ACHN (cell line): ENCODE measurements around the gene S100A2.

ENCODE experiments used
- DNase-seq: peaks from one replicate; pipeline ENCODE4 v3.0.0-alpha.2; 2015
- in situ Hi-C: cut with HindIII; loops from 2 replicates; pipeline ENCODE4 v1.10.0; 2017; ENCODE audit warnings: low sequenced_read_pairs, low pct_ligation_motif_present, low pct_unique_long_range_greater_than_20kb

The S100A2 gene

DNA sequence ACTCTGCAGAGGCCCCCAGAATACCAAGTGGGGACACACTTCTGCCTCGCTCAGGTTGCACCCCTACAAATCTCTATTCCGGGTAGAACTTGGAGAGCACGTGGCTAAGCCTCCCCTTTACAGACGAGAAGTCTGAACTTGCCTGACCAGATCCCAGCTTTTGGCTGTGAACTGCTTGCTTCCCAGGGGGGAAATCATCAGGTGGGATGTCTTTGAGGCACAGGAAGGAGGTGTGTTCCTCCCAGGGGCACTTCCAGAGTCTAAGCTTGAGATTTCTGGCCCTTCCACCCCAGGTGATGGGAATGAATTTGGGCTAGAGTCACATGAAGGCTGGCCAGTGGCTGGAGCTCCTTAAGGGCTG lies 15.3 kb downstream of the S100A2 start:
- DNase-seq: no peak
- in situ Hi-C loops: no loop called here

DNA sequence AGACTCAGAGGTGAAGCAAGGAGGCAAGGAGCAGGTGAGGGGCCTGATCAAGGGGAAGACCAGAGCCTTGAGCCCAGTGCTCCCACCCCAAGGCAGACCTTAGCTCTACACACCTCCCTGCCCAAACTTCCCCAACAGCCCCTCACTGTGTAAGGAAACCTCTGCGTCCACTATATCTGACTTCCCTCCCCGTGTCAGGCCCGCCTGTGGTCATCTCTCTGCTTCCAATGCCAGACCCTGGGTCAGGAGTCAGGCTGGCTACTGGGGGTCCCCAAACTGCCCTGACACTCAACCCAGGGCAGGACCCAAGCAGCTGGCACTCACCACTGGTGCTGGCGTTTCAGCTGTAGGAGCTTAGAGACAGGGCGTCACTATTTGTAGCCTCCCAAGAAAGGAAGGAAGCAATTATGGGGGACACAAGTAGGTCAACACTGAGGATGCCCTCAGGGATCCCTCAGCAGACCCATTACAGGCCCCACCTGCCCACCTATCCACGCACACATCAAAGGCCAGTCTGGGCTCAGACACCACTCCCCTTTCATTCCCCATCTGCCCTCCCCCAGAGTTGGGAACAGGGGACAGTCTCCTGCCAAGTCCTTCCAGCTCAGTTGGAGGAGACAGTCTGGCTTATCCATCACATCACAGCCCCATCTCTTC lies 15.8 kb downstream of the S100A2 start:
- no peak for DNase-seq
- in situ Hi-C loops: no loop called here

DNA sequence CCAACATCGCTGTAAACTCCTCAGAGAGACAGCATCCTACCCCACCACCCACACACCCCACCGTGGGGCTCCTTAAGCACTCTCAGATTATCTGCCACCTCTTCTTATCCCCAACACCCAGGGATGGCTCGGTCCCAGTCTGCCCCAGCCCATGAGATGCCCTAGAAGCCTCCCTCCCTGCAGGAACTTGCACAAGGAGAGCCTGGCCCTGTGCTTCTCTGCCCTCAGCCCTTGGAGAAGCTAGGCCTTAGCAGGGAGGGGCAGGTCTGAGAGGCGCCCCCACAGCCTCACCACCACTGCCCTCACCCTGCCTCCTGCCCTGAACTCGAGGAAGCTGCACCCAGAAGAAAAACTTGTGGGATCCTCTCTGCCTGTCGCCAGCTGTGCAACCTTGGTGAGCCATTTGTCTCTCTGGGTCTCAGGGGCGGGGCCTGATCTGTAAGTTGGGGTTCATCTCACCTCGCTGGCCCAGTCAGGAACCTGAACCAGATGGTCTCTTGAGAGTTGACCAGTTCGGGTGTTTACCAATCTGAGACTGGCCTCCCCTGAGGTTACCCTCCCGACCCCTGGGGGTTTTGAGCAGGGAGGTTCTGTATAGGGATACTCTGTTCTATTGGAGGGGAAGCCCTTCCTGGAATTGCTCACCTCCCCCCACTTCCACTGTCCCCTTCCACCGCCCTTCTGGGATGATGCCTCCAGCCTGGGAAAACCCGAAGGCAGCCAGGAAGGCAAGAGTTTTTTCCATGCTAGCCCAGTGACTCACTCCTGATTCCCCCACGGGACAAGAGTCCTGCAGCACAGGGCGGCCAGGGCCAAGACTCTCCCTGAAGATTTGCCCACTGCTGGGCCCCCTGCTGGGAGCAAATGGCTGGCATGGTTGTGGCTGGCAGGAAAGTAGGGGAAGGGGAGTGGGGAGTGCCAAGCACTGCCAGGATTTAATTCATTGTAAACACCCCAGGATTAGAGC lies 16.6 kb downstream of the S100A2 start, which contains the start of gene S100A3:
Gene S100A3 (minus strand): TSS at position 537 of the 967 bp plus-strand sequence. CDS start 773 bp downstream, outside the sequence.
- DNase-seq: peak; percentile 85
- in situ Hi-C loops: no loop called here

DNA sequence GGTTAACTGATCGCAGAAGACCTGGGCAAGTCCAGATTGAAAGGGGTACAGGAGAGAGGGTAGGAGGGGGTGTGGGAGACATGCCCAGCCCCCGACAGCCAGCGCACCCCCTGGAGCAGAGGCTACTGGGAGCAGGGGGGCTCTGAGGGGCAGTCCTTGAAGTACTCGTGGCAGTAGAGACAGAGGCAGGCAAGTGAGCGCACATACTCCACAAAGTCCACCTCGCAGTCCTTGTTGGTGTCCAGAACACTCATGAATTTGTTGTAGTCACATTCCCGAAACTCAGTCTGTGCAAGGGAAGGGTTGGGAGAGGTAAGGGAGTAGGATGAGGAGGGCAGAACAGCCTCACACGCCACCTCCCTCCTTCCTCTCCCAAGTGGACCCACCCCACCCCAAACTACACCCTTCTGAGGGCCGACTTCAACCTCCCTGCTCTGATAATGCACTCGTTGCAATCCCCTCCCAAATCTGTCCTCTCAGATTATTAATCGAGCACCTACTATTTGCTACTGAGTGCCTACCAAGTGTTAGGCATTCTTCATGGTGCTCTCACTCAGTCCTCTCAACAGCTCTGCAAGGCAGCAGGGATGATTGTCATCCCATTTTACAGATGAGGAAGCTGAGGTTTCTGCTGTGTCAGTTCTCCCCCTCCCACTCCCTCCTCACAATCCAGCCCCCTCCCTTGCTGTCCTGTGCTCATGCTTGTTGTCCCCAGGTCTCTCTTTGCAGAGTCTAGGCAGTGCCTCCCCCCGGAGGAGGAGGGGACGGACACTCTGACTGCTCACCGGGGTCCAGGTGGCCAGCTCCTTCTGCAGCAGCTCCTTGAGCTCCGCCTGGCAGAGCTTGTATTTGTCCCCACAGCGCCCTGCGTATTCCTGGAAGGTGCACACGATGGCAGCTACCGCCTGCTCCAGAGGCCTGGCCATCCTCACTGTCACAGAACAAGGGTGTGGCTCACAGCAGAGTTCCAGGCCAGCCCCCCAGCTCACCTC lies 17.8 kb downstream of the S100A2 start:
- no peak for DNase-seq
- in situ Hi-C loops: no loop called here

DNA sequence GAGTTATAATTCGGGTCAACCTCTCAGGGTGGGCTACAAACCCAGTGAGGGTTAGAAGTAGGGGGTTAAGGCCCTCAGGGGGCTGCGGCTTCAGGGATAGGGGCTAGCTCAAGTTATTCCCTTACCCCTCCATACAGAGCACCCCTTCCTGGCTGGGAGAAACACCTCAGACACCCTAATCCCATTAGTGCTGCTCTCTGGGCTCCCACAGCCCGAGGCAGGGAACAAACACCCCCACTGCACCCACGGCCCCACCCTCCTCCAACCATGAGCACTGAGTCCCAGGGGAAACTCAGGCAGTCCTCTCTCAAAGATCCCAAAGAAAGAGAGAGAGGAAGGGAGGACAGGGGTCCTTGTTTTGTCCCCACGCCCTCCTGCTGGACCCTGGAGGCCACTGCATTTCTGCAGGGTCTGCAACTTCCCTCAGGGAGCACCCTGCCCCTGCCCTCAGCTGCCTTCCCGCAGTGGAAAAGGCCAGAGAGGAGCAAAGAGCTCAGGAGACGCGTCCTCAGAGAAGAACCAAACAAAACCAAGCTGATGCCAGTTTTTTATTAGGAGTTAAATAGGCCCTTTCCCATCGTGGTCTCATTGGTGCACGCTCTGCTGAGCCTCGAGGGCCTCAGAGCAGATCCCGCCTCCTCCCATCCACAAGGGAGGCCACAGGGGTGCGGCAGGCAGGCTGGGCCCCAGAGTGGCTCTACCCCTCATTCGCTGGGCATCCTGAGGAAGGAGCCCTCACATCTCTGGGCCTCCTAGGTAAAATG lies 18.7 kb downstream of the S100A2 start:
- DNase-seq: no peak
- in situ Hi-C loops: no loop called here

DNA sequence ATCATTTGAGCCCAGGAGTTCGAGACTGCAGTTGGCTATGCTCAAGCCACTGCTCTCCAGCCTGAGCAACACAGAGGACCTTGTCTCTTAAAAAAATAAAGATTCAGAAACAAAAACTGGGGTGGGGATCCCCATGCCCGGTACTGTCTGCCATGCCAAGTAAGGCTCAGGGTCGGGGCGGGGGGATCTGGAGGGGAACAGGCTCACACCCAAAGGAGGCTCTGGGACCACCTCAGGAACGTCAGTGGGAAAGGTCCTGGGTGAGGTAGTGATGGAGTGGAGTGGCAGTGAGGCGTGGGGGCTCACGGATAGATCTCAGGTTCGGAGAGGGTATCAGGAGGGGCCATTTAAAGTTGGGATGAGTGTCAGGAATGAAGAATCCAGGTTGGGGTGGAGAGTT lies 19.3 kb downstream of the S100A2 start:
- no peak for DNase-seq
- in situ Hi-C loops: no loop called here

DNA sequence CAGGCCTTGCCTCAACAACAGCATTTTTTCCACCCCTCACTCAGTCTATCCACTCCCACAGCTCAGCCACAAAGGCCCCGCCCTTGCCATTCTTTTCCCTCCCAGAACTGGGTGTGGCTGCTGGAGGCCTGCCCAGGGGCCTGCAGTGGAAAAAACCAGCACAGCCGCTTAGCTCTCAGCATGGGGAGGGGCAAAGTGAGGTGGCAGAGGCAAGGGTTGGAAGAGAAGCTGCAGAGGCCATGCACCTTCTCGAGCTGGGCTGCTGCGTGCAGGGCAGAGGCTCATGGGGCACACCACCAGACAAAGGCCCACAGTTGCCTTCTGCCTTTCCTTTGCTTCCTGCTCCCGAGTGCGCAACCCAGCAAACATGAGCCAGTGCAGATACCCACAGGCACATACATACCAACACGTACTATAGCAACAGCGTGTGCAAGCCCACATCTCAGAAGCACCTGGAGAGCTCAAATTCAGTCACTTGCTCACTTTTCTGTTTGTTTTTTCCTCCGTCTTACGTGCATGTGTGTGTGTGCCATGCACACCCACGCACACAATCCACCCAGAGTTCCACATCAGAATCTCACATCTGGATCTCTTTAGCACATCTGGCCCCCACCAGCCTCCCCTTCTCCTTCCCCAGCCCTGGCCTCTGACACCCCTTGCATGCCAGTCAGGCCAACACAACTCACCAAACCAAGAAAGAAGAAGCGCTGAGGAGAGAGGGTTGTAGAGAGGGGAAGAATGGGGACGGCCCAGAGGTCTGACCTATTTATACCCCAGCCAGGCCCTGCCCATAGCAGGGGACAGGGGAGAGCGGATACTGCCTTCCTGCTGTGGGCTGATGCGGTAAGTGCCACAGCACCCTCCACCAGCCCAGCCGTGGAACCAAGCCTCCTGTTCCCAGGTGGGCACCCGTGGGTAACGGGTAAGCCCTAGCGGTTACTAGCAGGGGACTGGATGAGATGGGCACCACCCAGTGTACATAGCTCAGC lies 20.3 kb downstream of the S100A2 start, which contains the start of gene S100A4:
Gene S100A4 (minus strand): TSS at position 740 of the 989 bp plus-strand sequence. CDS start 1,012 bp downstream, outside the sequence.
- in situ Hi-C loops: no loop called here
- peak; percentile 96 for DNase-seq

DNA sequence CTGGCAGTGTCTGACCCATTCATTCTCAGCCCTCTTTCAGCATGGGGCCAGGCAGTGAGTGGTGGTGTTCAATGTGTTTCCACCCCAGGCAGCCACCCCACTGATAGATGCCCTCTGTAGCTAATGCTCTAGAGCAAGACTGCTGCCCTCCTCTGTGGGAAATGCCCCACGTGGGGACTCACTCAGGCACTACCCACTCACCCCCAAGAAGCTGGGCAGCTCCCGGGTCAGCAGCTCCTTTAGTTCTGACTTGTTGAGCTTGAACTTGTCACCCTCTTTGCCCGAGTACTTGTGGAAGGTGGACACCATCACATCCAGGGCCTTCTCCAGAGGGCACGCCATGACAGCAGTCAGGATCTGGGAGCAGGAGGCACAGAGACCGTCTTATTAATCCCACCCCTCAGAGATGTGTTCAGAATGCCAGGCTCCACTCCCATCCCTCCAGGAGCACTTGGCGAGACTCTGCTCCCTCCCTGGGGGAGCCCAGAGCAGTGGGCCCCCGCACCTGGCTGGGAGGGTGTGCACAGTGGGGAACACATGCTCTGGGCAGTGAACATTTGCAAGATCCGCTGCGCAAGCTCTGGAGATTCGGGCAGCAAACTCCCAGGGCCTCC lies 21.1 kb downstream of the S100A2 start:
- DNase-seq: no peak
- in situ Hi-C loops: no loop called here

DNA sequence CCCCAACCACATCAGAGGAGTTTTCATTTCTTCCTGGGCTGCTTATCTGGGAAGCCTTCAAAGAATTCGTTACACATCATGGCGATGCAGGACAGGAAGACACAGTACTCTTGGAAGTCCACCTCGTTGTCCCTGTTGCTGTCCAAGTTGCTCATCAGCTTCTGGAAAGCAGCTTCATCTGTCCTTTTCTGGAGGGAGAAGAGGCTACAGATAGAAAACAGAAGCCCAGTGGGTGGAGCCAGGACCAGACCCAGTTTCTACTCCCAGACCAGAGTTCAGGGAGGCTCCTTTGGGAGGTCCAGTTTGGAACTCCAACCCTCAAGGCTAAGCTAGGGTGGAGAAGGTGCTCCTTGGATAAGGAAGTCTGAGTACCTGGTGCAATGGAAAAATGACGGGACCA lies 21.9 kb downstream of the S100A2 start:
- in situ Hi-C loops: no loop called here
- DNase-seq: no peak

DNA sequence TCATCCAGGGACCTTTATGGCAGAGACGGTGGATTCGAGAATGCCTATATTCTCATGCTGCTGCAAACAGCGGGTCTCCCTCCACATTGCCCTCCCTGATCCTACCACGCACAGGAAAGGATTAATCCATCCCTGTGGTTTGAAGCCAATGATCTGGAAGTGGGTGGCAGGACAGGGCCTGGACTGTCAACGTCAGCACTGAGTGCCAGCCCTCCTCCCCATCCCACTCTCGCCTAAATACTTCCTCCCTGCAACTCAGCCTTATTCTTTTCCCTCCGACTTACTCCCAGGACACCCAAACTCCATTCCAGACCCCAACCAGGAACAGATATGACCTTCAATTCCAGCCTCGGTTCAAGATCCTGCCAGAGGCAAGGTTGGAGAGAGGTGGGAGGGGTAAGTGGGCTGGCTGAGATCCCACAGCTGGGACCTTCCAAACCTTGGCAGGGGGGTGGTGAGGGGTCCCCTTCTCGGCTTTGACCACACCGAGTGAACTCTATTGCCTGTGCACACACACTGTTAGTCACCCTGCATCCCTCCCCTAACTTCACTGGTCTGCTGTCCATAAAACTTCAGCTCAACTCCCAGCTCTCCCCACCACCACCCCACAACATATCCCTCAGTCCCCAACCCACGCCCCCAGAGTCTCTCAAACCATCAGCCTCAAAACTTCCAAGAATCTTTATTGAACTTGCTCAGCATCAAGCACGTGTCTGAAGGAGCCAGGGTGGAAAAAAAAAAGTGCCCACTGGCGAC lies 22.5 kb downstream of the S100A2 start:
- DNase-seq: no peak
- in situ Hi-C loops: no loop called here

DNA sequence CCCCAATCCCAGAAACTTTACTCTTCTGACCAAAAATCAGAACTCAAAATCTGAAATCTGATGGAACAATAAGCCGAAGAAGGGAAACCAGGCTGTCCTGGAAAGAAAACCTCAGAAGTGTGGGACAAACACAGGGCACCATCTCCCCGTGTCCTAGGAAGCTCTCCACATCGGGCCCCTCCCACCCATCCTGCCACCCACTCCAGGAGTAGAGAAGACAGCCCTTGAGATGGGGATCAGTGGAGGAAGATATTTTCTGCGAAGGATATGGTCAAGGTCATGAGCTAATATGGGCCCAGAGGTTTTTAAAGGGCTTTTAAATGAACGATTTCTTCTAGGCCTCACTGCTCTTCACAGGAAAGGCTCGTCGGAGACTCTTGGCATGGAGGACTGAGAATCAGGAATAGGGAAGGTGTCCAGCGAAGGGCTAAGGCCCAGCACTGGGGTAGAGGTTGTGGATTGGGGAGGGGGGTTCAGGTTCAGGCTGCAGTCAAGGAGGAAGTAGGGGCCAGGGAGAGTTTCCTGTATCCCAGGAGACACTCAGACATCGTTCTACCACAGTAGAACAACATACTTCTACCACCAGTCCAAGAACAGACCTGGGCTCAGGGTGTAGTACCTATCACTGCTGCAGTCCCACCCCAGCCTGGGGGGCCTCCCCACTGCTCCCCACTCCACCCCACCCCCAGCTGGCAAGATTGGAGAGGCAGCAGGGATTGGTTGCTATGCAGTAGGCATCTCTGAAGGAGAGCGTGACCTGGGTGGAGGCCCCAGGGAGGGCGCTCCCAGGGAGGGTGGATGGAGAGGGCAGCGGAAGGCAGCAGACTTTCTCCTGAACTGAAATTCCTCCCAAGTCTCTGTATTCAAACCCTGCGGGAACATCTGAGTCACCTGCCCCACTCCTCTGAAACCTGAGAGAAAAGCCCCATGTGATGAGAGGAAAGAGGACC lies 23.7 kb downstream of the S100A2 start:
- in situ Hi-C loops: no loop called here

DNA sequence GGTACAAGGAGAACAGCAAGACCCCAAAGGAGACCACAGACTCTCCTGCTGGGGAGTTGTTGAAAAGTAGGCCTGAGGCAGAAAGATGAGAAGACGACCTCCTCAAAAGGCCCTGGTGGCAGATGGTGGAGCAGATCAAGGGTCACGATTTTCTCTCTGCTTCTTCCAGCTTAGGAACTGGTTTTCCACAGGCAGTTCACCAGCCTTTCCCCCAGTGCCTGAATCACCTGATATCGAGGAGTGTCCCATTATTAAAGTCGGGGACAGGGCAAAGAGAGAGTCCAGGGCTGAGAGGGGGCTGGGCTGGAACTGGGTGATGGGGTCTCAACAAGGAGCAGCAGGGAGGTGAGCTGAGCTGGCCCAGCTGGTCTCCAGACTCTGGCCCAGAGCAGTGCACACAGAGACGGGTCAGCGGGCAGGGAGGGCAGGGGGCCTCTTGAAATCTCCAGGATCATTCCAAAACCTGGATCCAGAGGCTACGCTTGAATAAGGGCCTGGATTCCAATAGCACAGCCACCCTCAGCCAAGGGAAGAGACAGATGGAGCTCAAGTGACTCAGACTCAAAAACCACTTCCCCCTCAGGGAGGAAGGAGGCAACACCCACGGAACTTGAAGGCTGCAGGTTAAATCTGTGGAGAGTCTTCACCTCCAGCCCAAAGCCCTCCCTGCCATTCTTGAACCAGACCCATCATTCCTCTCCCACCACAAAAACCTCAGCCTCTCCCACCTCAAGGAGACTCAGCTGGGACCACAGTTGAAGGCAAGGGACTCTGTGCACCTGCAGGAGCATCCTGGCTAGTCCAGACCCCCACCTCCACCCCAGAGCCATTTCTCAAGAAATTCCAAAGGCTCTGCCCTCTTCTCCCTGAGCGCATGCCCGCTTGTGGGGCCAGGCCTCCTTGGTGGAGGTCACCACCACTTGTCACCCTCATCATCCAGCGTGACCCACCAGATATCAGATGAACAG lies 25.0 kb downstream of the S100A2 start, which contains the start of gene S100A5:
Gene S100A5 (minus strand): TSS at position 541 of the 968 bp plus-strand sequence. CDS start 743 bp downstream, outside the sequence.
- peak; percentile 81 for DNase-seq
- in situ Hi-C loops: no loop called here

More for the DNA sequence above, 23.7 kb downstream of the S100A2 start:
- DNase-seq: no peak

DNA sequence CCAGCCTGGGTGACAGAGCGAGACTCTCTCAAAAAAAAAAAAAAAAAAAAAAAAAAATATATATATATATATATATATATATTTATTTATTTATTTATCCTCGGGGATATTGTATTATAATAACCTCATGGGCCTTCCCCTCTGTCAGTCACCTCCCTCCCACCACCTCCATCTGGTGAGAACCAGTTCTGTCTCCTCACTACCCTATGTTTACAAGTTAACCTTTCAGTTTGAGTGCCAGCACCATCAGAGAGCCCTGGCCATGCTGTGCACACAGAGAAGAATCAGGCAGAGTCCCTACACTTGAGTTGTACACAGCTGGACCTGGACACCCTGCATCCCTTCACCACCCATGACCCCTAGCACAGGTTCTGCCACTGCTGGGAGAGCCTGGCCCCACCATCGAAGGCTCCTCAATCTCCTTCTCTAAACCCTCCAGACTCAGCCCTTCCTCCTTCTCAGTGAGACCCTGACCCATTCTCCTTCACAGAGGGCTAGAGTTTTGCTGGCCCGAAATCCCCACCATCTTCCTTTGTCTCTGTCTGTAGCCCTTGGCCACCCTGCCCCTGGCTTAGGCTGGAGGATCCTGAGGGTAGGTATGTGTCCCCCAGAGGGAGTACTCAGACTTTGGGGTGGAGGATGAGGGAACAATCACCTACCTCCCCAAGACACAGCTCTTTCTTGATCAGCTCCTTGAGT lies 26.1 kb downstream of the S100A2 start:
- no peak for DNase-seq
- in situ Hi-C loops: no loop called here
